GM19025 (cell line): ENCODE measurements around the gene ABCD2.
"Not testable (repeated sequence)": the region's sequence is repeated elsewhere in the genome, so short reads cannot be mapped to it uniquely, and the experiment has no call there.

Experiments used
- ATAC-seq: cut with Tn5 transposase; IDR thresholded peaks from one replicate; pipeline ENCODE4 v1.9.1; 2021; ENCODE audit warnings: mild to moderate bottlenecking, low read depth, moderate library complexity; ENCODE audit not compliant: unreplicated experiment

The ABCD2 gene

GRCh38 chr12:39544211-39544610 is 75.4 kb downstream of the ABCD2 start:
- not testable (repeated sequence) for ATAC-seq

DNA sequence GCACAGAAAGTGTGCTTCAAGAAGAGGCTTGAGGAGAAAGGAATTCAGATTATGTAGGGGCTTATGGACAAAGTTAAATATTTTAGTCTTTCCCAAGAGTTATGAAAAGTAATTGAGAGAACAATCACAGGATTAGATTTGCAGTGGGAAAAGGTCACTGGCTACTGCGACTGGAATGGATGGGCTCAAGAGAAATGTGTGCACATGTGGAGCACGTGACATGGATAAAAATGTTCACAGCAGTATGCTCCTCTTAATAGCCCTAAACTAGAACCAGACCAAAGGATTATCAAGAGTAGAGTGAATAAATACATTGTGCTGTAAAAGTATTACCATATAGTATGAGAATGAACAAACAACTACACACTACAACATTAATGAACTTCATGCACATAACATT is 78.1 kb downstream of the ABCD2 start:
- ATAC-seq = no peak

DNA sequence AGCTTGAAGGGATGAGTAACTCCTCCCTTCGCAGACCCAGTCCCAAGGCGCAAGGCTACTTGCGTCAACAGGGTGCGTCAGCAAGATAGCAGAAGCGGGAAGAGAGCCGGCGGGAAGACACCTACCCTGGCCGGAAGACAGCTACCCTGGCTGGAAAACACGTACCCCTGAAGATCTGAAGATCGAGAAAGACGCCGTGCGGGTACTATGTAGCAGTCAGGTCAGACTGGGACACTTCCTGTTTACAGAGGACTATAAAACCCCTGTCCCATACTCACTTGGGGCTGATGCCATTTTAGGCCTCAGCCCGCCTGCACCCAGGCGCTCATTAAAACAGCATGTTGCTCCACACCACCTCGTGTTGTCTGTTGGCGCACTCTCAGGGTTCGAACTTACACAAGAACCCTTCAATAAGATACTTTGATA is 80.9 kb downstream of the ABCD2 start:
- no peak for ATAC-seq

- ATAC-seq = no peak
Observed at GRCh38 chr12:39533951-39534350, 85.7 kb downstream of the ABCD2 start.

GRCh38 chr12:39532448-39532847 is 87.2 kb downstream of the ABCD2 start:
- ATAC-seq = no peak

GRCh38 chr12:39526974-39527373 is 92.6 kb downstream of the ABCD2 start:
- no peak for ATAC-seq

- not testable (repeated sequence) for ATAC-seq
Observed at GRCh38 chr12:39522167-39522566, 97.4 kb downstream of the ABCD2 start.

GRCh38 chr12:39510001-39510400 is 109.6 kb downstream of the ABCD2 start:
- no peak for ATAC-seq

- ATAC-seq = no peak
Observed at GRCh38 chr12:39505554-39505953, 114.0 kb downstream of the ABCD2 start.

GRCh38 chr12:39505023-39505422 is 114.6 kb downstream of the ABCD2 start:
- ATAC-seq = no peak

DNA sequence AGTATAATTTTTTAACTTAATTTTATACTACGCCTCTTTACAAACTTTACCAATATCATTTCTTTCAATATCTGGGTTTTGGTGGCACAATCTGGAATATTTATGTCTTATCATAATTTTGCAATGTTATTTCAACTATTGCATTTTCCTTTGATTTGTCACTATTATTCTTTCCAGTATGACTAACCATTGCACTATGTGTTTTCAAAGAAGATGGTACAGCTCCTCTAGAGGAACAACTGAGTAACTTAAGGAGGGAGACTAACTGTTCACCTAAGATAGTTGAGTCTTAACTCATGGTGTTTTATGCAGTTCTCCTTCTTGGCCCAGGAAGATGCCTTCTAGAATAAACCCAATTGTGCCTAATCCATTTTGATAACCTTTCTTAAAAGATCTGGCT is 116.2 kb downstream of the ABCD2 start:
- no peak for ATAC-seq

DNA sequence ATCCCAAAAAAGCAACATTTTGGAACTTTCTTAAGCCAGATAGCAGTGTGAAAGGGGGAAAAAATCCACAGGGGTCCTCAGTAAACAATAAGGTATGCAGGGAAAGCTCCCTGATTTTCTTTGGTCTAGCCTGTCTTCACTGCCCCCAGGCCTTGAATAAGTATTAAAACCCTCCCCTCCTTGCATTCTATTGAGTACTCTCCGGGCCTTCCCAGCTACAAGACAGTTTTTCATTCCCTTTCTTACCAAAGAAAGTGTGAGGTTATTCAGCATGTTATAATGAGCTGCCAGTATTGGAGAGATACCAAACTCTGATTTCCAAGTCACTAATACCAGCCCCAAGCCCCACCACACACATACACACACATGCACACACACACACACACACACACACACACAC is 116.9 kb downstream of the ABCD2 start:
- ATAC-seq = no peak
